ENCODE results near the gene SLC22A1. TPM values are rescaled to one million over a fixed set of nuclear protein-coding genes. Genes with fewer than 3 reads are reported as not detected.
"Not testable (repeated sequence)": the region's sequence is repeated elsewhere in the genome, so short reads cannot be mapped to it uniquely, and the experiment has no call there.

The SLC22A1 gene
- total and polyA plus RNA-seq, 5 donors from 2014 or later, result 2.5 TPM; not detected in 4

- H3K27ac Mint-ChIP-seq, result no peak overlapping the region
- no peaks in the 10 kb centered on the region for H3K27me3 Mint-ChIP-seq
- peaks cover 0 to 6% (median 0%) of the 10 kb centered on the region in 7 donors for H3K9me3 Mint-ChIP-seq
- H3K4me3 ChIP-seq (ENCODE audit: low read depth, low read length), result no peak overlapping the region
- ATAC-seq (ENCODE audit: low read depth in 2 of 2) (no peak), DNase-seq (no peak)
- no peaks in the 10 kb centered on the region for H3K4me1 Mint-ChIP-seq
- no peaks in the 10 kb centered on the region for H3K27me3 ChIP-seq (ENCODE audit: control insufficient read depth, insufficient read depth, low read length)
- H3K4me3 Mint-ChIP-seq, result no peak overlapping the region
- H3K4me1 ChIP-seq (ENCODE audit: control insufficient read depth, insufficient read depth, low read length, poor library complexity, severe bottlenecking), result no peaks in the 10 kb centered on the region
- no peaks in the 10 kb centered on the region for H3K36me3 ChIP-seq (ENCODE audit: control insufficient read depth, insufficient read depth, low read length)
- no peaks in the 10 kb centered on the region for H3K36me3 Mint-ChIP-seq
- no peak overlapping the region for H3K27ac ChIP-seq (ENCODE audit: insufficient read depth, low read length, poor library complexity, severe bottlenecking)
- no peaks in the 10 kb centered on the region for H3K9me3 ChIP-seq (ENCODE audit: control insufficient read depth in 2 of 2, low read length in 2 of 2)
Measured at GRCh38 chr6:160163912-160164311, 42.3 kb downstream of the SLC22A1 start.

- not testable (repeated sequence) for H3K27me3 ChIP-seq (ENCODE audit: control insufficient read depth, insufficient read depth, low read length); DNase-seq; H3K4me3 ChIP-seq (ENCODE audit: low read depth, low read length); H3K9me3 ChIP-seq (ENCODE audit: control insufficient read depth in 2 of 2, low read length in 2 of 2); H3K27ac Mint-ChIP-seq; H3K27ac ChIP-seq (ENCODE audit: insufficient read depth, low read length, poor library complexity, severe bottlenecking); H3K9me3 Mint-ChIP-seq; H3K4me1 ChIP-seq (ENCODE audit: control insufficient read depth, insufficient read depth, low read length, poor library complexity, severe bottlenecking); H3K4me1 Mint-ChIP-seq; H3K36me3 ChIP-seq (ENCODE audit: control insufficient read depth, insufficient read depth, low read length); H3K27me3 Mint-ChIP-seq; H3K36me3 Mint-ChIP-seq; ATAC-seq (ENCODE audit: low read depth in 2 of 2)
- peak overlapping the region in 1 of 4 donors; percentile 39 for H3K4me3 Mint-ChIP-seq
Measured at GRCh38 chr6:160165928-160166327, 44.3 kb downstream of the SLC22A1 start.

- H3K9me3 Mint-ChIP-seq, result peaks cover 0 to 9% (median 0%) of the 10 kb centered on the region in 7 donors
- no peak for DNase-seq
- H3K4me1 Mint-ChIP-seq, result no peaks in the 10 kb centered on the region
- H3K4me3 Mint-ChIP-seq, result no peak overlapping the region
- Histone ChIP-seq H3K4me3 (ENCODE audit: low read depth, low read length) (no peak overlapping the region), H3K4me1 (ENCODE audit: control insufficient read depth, insufficient read depth, low read length, poor library complexity, severe bottlenecking) (no peaks in the 10 kb centered on the region), H3K9me3 (ENCODE audit: control insufficient read depth in 2 of 2, low read length in 2 of 2) (no peaks in the 10 kb centered on the region), H3K27me3 (ENCODE audit: control insufficient read depth, insufficient read depth, low read length) (peaks cover 1% of the 10 kb centered on the region), H3K36me3 (ENCODE audit: control insufficient read depth, insufficient read depth, low read length) (no peaks in the 10 kb centered on the region), H3K27ac (ENCODE audit: insufficient read depth, low read length, poor library complexity, severe bottlenecking) (no peak overlapping the region)
- H3K27ac Mint-ChIP-seq, result no peak overlapping the region
- peaks cover 7% of the 10 kb centered on the region for H3K27me3 Mint-ChIP-seq
- H3K36me3 Mint-ChIP-seq, result no peaks in the 10 kb centered on the region
- no peak for ATAC-seq (ENCODE audit: low read depth in 2 of 2)
Measured at GRCh38 chr6:160167604-160168399, 46.2 kb downstream of the SLC22A1 start.

GRCh38 chr6:160170018-160170680 is 48.5 kb downstream of the SLC22A1 start:
- H3K4me1 ChIP-seq (ENCODE audit: control insufficient read depth, insufficient read depth, low read length, poor library complexity, severe bottlenecking), result no peaks in the 10 kb centered on the region
- peaks cover 1% of the 10 kb centered on the region for H3K27me3 ChIP-seq (ENCODE audit: control insufficient read depth, insufficient read depth, low read length)
- H3K36me3 Mint-ChIP-seq, result no peaks in the 10 kb centered on the region
- H3K27ac Mint-ChIP-seq, result no peak overlapping the region
- no peak overlapping the region for H3K27ac ChIP-seq (ENCODE audit: insufficient read depth, low read length, poor library complexity, severe bottlenecking)
- H3K9me3 ChIP-seq (ENCODE audit: control insufficient read depth in 2 of 2, low read length in 2 of 2), result no peaks in the 10 kb centered on the region
- no peaks in the 10 kb centered on the region for H3K4me1 Mint-ChIP-seq
- H3K9me3 Mint-ChIP-seq, result peaks cover 0 to 7% (median 0%) of the 10 kb centered on the region in 7 donors
- no peak for ATAC-seq (ENCODE audit: low read depth in 2 of 2)
- H3K36me3 ChIP-seq (ENCODE audit: control insufficient read depth, insufficient read depth, low read length), result no peaks in the 10 kb centered on the region
- H3K4me3 ChIP-seq (ENCODE audit: low read depth, low read length), result no peak overlapping the region
- DNase-seq, result no peak
- peaks cover 13% of the 10 kb centered on the region for H3K27me3 Mint-ChIP-seq
- no peak overlapping the region for H3K4me3 Mint-ChIP-seq

GRCh38 chr6:160172704-160173103 is 51.1 kb downstream of the SLC22A1 start:
- H3K36me3 Mint-ChIP-seq, result no peaks in the 10 kb centered on the region
- H3K27me3 ChIP-seq (ENCODE audit: control insufficient read depth, insufficient read depth, low read length), result peaks cover 1% of the 10 kb centered on the region
- no peak overlapping the region for H3K27ac Mint-ChIP-seq

GRCh38 chr6:160173806-160174527 is 52.4 kb downstream of the SLC22A1 start:
- H3K36me3 Mint-ChIP-seq, result no peaks in the 10 kb centered on the region
- peaks cover 1% of the 10 kb centered on the region for H3K27me3 ChIP-seq (ENCODE audit: control insufficient read depth, insufficient read depth, low read length)
- H3K4me3 ChIP-seq (ENCODE audit: low read depth, low read length), result no peak overlapping the region
- H3K27me3 Mint-ChIP-seq, result peaks cover 16% of the 10 kb centered on the region
- H3K27ac ChIP-seq (ENCODE audit: insufficient read depth, low read length, poor library complexity, severe bottlenecking), result no peak overlapping the region
- DNase-seq, result no peak
- H3K9me3 Mint-ChIP-seq, result peaks cover 0 to 3% (median 0%) of the 10 kb centered on the region in 7 donors
- no peak for ATAC-seq (ENCODE audit: low read depth in 2 of 2)
- H3K4me3 Mint-ChIP-seq, result no peak overlapping the region
- H3K27ac Mint-ChIP-seq, result no peak overlapping the region
- H3K4me1 Mint-ChIP-seq, result no peaks in the 10 kb centered on the region
- no peaks in the 10 kb centered on the region for H3K4me1 ChIP-seq (ENCODE audit: control insufficient read depth, insufficient read depth, low read length, poor library complexity, severe bottlenecking)
- no peaks in the 10 kb centered on the region for H3K36me3 ChIP-seq (ENCODE audit: control insufficient read depth, insufficient read depth, low read length)
- no peaks in the 10 kb centered on the region for H3K9me3 ChIP-seq (ENCODE audit: control insufficient read depth in 2 of 2, low read length in 2 of 2)

More at GRCh38 chr6:160172704-160173103, 51.1 kb downstream of the SLC22A1 start:
- no peak for DNase-seq
- no peak overlapping the region for H3K4me3 ChIP-seq (ENCODE audit: low read depth, low read length)
- no peaks in the 10 kb centered on the region for H3K4me1 ChIP-seq (ENCODE audit: control insufficient read depth, insufficient read depth, low read length, poor library complexity, severe bottlenecking)
- Mint-ChIP-seq H3K9me3 (peaks cover 0 to 3% (median 0%) of the 10 kb centered on the region in 7 donors), H3K27me3 (peaks cover 16% of the 10 kb centered on the region), H3K4me3 (no peak overlapping the region), H3K4me1 (no peaks in the 10 kb centered on the region)
- no peak for ATAC-seq (ENCODE audit: low read depth in 2 of 2)
- no peaks in the 10 kb centered on the region for H3K9me3 ChIP-seq (ENCODE audit: control insufficient read depth in 2 of 2, low read length in 2 of 2)
- H3K27ac ChIP-seq (ENCODE audit: insufficient read depth, low read length, poor library complexity, severe bottlenecking), result no peak overlapping the region
- no peaks in the 10 kb centered on the region for H3K36me3 ChIP-seq (ENCODE audit: control insufficient read depth, insufficient read depth, low read length)

- Histone ChIP-seq H3K4me3 (ENCODE audit: low read depth, low read length) (no peak overlapping the region), H3K9me3 (ENCODE audit: control insufficient read depth in 2 of 2, low read length in 2 of 2) (no peaks in the 10 kb centered on the region), H3K27ac (ENCODE audit: insufficient read depth, low read length, poor library complexity, severe bottlenecking) (no peak overlapping the region), H3K36me3 (ENCODE audit: control insufficient read depth, insufficient read depth, low read length) (no peaks in the 10 kb centered on the region), H3K4me1 (ENCODE audit: control insufficient read depth, insufficient read depth, low read length, poor library complexity, severe bottlenecking) (no peaks in the 10 kb centered on the region), H3K27me3 (ENCODE audit: control insufficient read depth, insufficient read depth, low read length) (peaks cover 1% of the 10 kb centered on the region)
- H3K27me3 Mint-ChIP-seq, result peaks cover 16% of the 10 kb centered on the region
- peaks cover 0 to 3% (median 0%) of the 10 kb centered on the region in 7 donors for H3K9me3 Mint-ChIP-seq
- H3K36me3 Mint-ChIP-seq, result no peaks in the 10 kb centered on the region
- ATAC-seq (ENCODE audit: low read depth in 2 of 2) (no peak), DNase-seq (no peak)
- no peaks in the 10 kb centered on the region for H3K4me1 Mint-ChIP-seq
- H3K27ac Mint-ChIP-seq, result no peak overlapping the region
- no peak overlapping the region for H3K4me3 Mint-ChIP-seq
Measured at GRCh38 chr6:160174681-160175080, 53.1 kb downstream of the SLC22A1 start.

All from CD4-positive, CD25-positive, alpha-beta regulatory T cell (primary cell).